HG02938 (cell line): Measurements from ENCODE around the gene LRFN3.
"Not testable (repeated sequence)": the region's sequence is repeated elsewhere in the genome, so short reads cannot be mapped to it uniquely, and the experiment has no call there.

Source experiments
- ATAC-seq: cut with Tn5 transposase; IDR thresholded peaks from one replicate; pipeline ENCODE4 v1.9.1; 2021; ENCODE audit warnings: mild to moderate bottlenecking, moderate library complexity; ENCODE audit not compliant: unreplicated experiment

The LRFN3 gene

DNA sequence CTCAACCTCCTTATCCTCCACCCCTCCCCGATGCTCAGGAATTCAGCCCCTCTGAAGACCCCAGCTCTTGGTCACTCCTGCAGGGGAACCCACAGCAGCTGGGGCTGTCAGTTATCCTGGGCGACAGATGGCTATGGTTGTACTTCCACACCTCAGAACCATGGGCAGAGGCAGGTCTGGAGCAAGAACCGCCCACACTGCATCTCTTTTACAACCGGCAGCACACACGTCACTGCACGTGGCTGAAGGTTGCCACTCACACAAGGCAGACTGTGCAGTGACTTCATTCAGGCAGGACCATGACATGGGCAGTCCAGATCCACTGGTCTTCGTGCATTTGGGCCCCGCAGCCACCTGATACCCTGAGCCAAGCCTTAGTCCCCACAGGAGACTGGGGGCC, 37.3 kb downstream of the LRFN3 start:
- ATAC-seq = no peak

DNA sequence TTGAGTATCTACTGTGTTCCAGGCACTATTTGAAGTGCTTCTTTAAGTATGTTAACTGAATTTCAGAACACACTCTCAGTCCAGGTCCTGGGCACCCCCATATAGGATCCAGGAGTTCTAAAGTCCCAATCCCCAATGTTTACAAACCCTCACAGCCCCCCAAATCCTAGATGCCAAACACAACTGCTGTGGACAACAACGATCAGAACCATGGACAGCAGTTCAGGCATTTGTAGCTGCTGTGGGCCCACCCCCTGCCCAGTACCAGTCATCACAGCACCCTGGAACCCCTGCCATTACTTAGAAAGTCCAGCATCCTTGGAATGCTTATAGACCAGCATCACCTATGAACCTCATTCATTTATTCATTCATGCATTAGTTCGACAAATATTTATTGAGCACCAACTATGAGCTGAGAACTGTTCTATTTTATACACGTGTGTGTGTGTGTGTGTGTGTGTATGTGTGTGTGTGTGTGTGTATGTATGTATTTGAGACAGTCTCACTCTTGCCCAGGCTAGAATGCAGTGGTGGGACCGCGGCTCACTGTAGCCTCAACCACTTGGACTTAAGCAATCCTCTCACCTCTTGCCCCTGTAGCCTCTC, 39.5 kb downstream of the LRFN3 start:
- ATAC-seq = no peak

DNA sequence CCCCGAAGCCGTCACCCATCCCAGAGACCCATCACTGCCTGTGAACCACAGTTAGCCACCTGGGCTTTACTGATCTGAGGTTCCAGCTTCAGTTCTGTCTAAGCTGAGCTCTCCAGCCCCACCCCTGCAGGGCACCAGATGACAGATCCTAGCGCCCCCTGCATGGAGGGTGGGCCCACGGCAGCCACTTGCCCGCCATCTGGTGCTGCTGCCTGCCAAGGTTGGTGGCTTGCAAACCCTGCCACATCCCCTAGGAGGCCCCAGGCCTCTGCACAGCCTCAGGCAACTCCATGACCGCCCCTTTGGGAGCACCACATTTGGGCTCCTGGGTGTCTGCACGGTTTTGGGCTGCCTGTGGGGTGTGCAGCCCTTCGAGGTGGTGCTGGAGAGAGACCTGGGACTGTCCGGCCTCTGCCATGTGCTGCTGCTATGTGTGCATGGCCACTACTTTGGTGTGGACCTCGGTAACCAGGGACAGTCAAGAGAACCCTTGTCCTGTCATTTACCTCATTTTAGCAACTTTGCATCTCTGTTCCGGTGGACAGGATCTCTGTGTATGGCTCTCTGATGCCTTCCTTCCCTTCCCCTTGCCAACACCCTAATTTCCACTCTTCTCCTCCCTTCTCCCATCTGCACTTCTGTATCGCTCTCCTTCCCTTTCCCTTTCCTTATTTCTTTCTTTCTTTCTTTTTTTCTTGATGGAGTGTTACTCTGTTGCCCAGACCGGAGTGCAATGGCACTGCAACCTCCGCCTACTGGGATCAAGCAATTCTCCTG, 41.5 kb downstream of the LRFN3 start:
- ATAC-seq = no peak

DNA sequence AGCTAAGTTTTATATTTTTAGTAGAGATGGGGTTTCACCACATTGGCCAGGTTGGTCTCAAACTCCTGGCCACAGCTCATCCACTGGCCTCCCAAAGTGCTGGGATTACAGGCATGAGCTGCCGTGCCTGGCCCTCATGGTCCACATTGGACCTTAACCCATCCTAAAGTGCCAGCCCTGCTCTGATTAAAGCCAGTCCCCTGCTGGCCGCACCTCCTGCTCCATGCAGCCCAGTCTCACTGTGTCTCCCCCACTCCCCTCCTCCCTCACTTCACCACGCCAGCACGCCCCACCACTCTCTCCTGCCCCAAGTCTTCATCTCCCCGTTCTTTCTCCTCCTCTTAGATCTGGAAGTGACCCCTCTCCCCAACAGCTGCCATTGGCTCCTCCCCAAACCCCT, 42.1 kb downstream of the LRFN3 start:
- ATAC-seq = no peak

DNA sequence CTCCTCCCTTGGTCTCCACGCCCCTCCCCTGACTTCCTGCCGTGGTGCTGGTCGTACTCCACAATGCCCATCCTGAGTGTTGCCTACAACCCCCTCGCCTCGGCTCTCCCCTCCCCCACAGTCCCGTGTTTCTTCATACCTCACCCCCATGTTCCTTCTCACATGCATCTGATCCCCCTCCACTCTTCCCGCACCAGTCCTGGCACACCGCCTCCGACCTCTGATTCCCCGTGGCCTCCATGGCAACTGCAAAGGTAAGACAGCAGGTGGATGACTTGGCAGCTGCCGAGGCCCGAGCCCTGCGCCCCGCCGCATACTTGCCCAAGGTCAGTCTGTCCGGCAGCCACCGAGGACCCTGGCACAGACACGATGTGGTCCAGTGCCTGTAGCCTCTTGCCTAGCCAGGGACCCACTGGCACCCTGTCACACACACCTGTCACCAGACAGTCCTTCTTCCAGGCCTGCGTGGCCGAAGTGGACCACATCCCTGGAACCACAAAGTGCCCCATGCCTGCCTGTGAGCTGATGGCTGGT, 42.7 kb downstream of the LRFN3 start:
- no peak for ATAC-seq

DNA sequence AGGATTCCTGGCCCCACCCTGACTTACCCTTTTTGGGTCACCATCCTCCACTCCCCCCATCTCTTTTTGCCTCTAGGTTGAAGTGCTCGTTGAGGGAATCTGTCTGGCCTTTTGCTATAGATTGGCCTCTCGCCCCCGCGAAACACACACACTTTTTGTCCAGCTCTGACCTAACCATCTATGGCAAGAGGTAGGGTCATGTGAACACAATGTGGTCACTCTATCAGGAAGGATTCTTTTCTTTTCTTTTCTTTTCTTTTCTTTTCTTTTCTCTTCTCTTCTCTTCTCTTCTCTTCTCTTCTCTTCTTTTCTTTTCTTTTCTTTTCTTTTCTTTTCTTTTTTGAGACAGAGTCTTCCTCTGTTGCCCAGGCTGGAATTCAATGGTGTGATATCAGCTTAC, 44.8 kb downstream of the LRFN3 start:
- ATAC-seq = not testable (repeated sequence)

DNA sequence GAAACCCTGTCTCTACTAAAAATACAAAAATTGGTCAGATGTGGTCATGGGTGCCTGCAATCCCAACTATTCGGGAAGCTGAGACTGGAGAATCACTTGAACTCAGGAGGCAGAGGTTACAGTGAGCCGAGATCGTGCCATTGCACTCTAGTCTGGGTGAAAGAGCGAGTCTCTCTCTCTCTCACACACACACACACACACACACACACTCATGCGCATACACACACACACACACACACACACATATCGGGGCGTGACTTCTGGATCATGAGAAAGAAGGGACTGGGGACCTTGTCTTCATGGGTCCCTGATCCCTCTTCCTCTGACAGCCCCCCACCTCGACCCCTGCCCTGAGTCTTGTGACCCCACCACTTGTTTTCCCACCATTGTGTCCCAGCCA, 47.0 kb downstream of the LRFN3 start:
- no peak for ATAC-seq

DNA sequence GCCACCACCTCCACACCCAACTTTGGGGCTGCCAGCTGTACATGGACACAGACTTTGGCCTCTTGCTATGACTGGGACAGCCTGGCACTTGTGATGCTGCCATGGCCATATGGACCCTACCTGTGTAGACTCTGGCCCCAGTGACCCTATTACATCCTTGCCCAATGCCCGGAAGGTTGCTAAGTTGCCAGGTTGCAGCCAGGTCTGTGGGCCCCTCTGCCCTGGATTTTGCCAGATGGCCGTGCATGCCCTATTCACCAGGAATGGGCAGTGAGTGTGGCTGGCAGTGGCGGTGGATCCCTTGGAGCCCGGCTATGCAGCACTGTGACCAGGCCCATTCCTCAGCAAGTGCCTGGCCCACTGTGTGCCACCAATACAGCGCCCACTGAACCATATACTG, 49.9 kb downstream of the LRFN3 start:
- no peak for ATAC-seq

DNA sequence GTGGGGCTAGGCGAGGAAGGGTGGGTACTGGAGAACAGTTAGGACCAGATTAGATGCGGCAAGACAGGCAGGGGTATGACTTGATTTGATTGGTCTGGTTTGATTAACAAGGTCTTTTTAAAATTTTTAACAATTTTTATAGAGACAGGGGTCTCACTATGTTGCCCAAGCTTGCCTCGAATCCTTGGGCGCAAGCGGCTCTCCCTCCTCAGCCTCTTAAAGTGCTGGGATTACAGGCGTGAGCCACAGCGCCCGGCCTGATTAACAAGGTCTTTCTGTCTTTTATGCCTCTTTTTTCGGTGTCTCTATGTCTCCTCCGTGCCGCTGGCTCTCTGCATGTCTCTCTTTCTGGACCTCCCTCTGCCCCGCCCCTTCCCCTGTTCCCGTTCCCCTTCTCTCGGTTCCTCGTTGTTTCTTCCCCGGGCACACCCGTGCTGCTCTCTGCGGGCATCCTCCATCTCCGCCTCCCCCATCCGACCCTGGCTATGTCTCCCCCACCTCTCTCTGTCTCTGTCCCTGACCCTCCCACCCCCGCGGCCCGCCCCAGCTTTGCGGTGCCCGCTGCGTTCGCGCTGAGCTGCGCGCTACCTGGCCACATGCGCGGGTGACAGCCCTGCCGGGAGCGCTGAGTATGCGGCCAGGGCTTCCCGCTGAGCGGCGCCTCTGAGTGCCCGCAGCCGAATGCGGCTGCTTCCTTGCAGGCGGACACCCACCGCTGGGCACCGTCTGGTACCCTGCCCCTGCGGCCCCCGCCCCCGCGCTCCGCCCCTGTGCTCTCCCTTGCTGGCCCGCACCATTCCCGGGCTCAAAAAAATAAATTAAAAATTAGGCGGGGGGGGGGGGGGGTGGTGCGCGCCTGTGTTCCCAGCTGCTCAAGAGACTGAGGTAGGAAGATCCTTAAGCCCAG, 50.7 kb downstream of the LRFN3 start:
- no peak for ATAC-seq

DNA sequence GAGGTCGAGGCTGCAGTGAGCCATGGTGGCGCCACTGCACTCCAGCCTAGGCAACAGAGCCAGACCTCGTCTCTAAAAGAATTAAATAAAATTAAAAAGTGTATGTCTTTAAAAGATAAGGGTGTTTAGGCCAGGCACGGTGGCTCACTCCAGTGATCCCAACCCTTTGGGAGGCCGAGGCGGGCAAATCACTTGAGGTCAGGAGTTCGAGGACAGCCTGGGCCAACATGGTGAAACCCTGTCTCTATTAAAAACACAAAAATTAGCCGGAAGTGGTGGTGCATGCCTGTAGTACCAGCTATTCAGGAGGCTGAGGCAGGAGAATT, 51.4 kb downstream of the LRFN3 start:
- ATAC-seq = no peak

DNA sequence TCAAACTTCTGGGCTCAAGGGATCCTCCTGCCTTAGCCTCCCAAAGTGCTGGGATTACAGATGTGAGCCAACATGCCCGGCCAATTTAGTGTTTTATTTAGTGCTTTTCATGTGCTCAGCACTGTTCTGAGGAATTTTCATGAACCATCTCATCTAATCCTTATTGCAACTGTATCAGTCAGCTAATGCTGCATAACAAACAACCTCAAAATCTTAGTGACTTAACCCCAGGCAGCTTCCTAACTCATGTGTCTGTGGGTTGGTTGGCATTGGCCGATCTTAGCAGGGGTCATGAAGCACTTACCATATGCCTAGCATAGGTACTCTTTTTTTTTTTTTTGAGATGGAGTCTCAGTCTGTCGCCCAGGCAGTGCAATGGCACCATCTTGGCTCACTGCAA, 52.6 kb downstream of the LRFN3 start:
- ATAC-seq = no peak

DNA sequence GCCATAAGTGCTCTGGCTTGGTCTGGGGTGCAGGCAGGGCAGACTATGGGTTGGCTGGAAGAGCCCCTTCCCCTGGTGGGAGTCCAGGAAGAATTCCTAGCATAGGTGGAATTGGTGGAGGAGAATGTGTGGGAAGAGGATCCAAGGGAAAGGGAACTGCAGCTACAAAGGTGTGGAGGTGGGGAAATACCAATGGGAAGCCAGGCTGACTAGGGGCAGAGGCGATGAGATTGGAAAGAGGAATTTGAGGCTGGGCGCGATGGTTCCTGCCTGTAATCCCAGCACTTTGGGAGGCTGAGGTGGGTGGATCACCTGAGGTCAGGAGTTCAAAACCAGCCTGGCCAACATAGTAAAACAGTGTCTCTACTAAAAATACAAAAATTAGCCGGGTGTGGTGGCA, 54.0 kb downstream of the LRFN3 start:
- ATAC-seq = no peak

DNA sequence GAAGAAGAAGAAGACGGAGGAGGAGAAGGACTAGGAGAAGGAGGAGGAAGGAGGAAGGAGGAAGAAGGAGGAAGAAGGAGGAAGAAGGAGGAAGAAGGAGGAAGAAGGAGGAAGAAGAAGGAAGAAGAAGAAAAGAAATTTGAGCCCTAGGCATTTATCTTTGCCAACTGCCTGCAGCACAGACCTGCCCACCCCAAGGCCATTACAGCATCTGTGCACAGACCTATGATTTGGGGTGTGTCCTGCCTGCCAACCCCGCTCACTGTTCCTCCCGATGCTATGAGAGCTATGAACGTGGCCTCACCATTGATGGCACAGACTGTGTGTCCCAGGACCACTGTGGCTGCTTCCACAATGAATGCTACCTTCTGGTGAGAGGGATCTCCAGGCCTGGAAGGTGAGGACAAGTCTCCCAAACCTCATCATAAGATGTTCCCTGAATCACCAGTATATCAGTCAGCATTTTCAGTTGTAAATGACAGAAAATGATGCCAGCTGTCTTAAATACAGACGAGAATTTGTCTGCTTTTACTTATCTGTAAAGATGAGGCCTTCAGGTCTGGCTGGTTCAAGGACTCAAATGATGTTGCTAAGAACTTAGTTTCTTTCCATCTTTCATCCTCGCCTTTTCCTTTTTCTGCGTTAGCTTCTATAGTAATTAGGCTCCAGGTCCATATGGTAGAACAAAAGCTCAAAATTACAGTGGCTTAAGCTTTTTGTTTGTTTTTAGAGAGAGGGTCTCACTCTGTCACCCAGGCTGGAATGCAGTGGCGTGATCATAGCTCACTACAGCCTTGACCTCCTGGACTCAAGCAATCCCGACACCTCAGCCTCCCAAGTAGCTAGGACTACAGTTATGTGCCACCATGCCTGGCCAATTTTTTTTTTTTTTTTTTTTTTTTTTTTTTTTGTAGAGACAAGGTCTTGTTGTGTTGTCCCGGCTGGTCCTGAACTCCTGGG, 54.9 kb downstream of the LRFN3 start:
- no peak for ATAC-seq

DNA sequence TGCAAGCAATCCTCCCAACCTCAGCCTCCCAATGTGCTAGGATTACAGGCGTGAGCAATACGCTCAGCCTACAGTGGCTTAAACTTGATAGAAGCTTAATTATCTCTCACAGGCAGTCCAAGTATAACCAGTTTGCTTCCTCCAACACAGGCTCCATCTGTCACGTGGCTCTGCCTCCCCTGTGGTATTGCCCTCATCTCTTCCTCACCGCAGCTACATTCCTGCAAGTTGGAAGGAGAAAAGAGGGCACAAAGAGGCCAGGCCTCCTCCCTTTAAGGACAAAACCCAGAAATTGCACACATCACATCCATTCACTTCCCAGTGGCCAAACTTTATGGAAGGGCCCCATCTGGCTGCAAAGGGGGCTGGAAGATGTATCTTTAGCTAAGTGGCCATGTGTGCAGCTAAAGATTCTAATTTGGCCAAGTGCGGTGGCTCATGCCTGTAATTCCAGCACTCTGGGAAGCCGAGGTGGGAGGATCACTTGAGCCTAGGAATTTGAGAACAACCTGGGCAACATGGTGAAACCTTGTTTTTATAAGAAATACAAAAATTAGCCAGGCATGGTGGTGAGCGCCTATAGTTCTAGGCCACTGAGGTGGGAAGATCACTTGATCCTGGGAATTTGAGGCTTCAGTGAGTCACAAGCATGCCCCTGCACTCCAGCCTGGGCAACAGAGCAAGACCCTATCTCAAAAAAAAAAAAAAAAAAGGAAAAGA, 55.7 kb downstream of the LRFN3 start:
- no peak for ATAC-seq

DNA sequence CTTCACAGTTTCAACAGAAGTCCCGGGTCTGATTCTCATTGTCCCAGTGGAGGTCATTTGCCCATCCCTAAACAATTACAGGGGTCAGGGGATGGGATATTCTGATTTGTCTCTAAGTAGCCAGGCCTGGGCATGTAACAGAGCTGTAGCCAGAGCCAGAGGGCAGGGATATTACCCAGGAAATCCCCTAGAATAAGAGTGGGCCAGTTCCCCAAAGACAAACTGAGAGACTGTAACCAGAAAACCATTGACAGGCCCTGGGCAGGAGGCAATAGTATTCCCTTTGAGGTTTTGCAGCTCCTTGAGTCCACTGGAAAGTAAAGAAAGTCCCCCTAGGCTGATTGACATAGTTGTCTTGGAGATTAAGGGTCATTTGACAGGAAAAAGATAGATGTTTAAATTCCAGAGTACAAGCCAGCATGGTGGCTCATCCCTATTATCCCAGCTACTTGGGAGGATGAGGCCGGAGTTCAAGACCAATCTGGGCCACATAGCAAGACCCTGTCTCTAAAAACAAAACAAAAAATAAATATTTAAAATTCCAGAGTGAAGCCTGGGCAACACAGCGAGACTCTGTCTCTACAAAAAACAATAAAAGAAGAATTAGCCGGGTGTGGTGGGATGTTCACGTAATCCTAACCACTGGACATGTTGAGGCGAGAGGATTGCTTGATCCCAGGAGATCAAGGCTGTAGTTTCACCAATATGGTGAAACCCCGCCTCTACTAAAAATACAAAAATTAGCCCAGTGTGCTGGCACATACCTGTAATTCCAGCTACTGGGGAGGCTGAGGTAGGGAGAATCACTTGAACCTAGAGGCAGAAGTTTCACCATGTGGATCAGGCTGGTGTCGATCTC, 57.0 kb downstream of the LRFN3 start:
- no peak for ATAC-seq

DNA sequence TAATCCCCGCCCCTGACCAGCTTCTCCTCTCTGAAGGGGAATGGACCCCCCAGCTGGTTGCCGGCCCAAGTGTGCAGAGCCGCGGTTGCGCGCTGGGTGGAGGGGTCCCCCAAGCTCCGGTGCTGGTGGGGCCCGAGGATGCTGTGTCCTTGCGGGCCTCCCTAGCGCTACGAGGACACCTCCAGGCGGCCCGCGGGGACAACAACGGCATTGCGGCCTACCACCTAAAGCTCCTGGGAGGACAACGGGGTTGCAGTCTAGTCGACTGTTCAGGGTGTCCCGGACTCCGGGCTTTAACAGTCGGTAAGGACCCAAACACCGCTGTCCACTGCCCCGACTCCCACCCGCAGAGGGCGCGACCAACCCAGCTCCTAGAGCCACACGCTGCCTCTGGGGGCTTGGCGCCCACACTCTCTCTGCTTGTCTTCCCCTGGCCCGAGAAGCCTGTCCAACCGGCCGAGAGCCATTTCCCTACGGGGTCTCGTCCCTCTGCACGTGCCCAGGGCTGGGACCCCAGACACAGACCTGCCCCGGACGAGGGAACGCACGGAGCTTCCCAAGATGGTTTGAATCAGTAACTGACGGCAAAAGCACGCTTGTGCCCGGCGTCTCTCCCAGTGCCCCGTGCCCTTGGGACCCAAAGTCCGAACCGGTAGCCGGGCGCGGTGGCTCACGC, 57.9 kb downstream of the LRFN3 start:
- ATAC-seq = no peak
